DND-41 (cell line): ENCODE results near the gene MKI67.

ENCODE experiments used
- ATAC-seq: fragments of 200-7000 bp; cut with Tn5 transposase; 3 replicates; pipeline ENCODE4 v1.9.1; 2021; ENCODE audit warnings: low read depth; ENCODE audit not compliant: insufficient read depth
- DNase-seq: peaks from one replicate; pipeline ENCODE4 v3.0.0-alpha.2; 2020
- H2AFZ ChIP-seq: 2 replicates; pipeline ENCODE4 v1.6.0; 2012; ENCODE audit warnings: low read depth, low read length
- H3K27ac ChIP-seq: 2 replicates; pipeline ENCODE4 v1.5.1; 2012; ENCODE audit warnings: low read length, inconsistent platforms
- H3K27me3 ChIP-seq: fragments of 200-600 bp; sonication (generic); 2 replicates; pipeline ENCODE4 v1.6.0; 2012; ENCODE audit warnings: low read length, mild to moderate bottlenecking, inconsistent platforms; ENCODE audit not compliant: insufficient read depth, poor library complexity
- H3K36me3 ChIP-seq: 2 replicates; pipeline ENCODE4 v1.5.1; 2012; ENCODE audit warnings: low read length, inconsistent platforms; ENCODE audit not compliant: insufficient read depth
- H3K4me1 ChIP-seq: 2 replicates; pipeline ENCODE4 v1.5.1; 2012; ENCODE audit warnings: mild to moderate bottlenecking, low read length; ENCODE audit not compliant: insufficient read depth
- H3K4me2 ChIP-seq: 2 replicates; pipeline ENCODE4 v1.6.0; 2012; ENCODE audit warnings: mild to moderate bottlenecking, moderate library complexity, low read length, inconsistent platforms; ENCODE audit not compliant: insufficient read depth
- H3K4me3 ChIP-seq, 2 experiments: fragments of 200-600 bp in 1 of 2; shearing (Covaris generic) in 1 of 2; 2 replicates each; pipeline ENCODE4 v1.5.1; 2012 to 2016; ENCODE audit warnings: inconsistent platforms in 2 of 2, low read length in 2 of 2, mild to moderate bottlenecking in 2 of 2, low read depth in 1 of 2, moderate library complexity in 1 of 2
- H3K79me2 ChIP-seq: 2 replicates; pipeline ENCODE4 v1.6.0; 2012; ENCODE audit warnings: low read length, inconsistent platforms; ENCODE audit not compliant: insufficient read depth
- H3K9ac ChIP-seq: 2 replicates; pipeline ENCODE4 v1.6.0; 2012; ENCODE audit warnings: low read depth, mild to moderate bottlenecking, inconsistent platforms, low read length, moderate library complexity
- H3K9me3 ChIP-seq: 2 replicates; pipeline ENCODE4 v1.5.1; 2012; ENCODE audit warnings: low read length, moderate library complexity, mild to moderate bottlenecking, inconsistent platforms; ENCODE audit not compliant: insufficient read depth, severe bottlenecking
- H4K20me1 ChIP-seq: 2 replicates; pipeline ENCODE4 v1.6.0; 2012; ENCODE audit warnings: low read length; ENCODE audit not compliant: insufficient read depth
- EZH2 ChIP-seq: IDR thresholded peaks from 3 replicates; pipeline ENCODE4 v1.6.1; 2012; ENCODE audit warnings: borderline replicate concordance, low read depth, mild to moderate bottlenecking, moderate library complexity, low read length, inconsistent platforms; ENCODE audit not compliant: severe bottlenecking
- TF ChIP-seq, protein P1 (sequence below): IDR thresholded peaks from 2 replicates; pipeline ENCODE4 v1.5.1; 2012; ENCODE audit warnings: borderline replicate concordance, low read length, moderate library complexity, mild to moderate bottlenecking; ENCODE audit not compliant: poor library complexity, severe bottlenecking; ENCODE audit errors: extremely low read depth

Gene MKI67, protein sequence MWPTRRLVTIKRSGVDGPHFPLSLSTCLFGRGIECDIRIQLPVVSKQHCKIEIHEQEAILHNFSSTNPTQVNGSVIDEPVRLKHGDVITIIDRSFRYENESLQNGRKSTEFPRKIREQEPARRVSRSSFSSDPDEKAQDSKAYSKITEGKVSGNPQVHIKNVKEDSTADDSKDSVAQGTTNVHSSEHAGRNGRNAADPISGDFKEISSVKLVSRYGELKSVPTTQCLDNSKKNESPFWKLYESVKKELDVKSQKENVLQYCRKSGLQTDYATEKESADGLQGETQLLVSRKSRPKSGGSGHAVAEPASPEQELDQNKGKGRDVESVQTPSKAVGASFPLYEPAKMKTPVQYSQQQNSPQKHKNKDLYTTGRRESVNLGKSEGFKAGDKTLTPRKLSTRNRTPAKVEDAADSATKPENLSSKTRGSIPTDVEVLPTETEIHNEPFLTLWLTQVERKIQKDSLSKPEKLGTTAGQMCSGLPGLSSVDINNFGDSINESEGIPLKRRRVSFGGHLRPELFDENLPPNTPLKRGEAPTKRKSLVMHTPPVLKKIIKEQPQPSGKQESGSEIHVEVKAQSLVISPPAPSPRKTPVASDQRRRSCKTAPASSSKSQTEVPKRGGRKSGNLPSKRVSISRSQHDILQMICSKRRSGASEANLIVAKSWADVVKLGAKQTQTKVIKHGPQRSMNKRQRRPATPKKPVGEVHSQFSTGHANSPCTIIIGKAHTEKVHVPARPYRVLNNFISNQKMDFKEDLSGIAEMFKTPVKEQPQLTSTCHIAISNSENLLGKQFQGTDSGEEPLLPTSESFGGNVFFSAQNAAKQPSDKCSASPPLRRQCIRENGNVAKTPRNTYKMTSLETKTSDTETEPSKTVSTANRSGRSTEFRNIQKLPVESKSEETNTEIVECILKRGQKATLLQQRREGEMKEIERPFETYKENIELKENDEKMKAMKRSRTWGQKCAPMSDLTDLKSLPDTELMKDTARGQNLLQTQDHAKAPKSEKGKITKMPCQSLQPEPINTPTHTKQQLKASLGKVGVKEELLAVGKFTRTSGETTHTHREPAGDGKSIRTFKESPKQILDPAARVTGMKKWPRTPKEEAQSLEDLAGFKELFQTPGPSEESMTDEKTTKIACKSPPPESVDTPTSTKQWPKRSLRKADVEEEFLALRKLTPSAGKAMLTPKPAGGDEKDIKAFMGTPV (N-terminal part only)

DNA sequence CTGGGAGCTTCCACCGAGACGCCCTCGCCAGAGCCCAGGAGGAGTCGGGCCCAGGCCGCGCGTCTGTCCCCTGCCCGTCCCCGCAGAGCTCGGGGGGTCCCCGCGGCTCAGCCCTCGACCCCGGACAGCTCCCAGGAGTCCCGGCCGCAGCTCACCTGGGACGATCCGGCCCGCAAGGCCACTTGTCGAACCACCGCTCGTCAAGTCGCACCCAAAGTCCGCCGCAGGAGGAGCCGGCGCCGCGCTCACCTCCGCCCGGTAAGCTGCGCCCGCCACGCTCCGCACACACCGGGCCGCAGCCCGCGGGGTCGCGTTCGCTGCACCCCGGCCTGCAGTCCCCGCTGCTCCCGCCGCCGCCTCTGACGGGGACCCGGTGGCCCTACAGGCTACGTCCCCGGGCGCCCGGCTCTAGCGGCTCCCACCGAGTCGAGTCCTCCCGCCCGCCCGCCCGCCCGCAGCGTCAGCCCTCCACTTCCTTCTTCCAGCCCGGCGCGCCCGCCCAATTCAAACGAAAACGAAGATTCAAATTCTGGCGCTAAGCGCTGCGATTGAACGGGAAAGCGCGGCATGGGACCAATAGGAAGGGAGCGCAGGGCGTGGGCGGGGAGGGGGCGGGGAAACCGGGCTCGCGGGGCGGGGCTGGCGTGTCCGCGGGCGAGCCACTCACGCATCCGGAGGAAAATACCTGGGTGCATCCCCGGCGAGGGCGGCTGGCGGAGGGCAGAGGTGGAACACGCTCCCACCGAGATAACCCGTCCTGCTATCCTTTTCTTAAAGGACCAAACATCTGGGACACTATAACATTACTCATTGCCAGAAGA, at the start of gene MKI67:
Gene MKI67, minus strand, starts transcription at position 480 of the 821 bp plus-strand sequence. CDS start 756 bp downstream, outside the sequence.
- Histone ChIP-seq H3K36me3 (peaks cover 45% of the 10 kb centered on the region), H4K20me1 (peaks cover 34% of the 10 kb centered on the region), H3K4me2 (peak within 1 kb of the TSS; percentile 93), H3K4me1 (peaks cover 46% of the 10 kb centered on the region), H2AFZ (peak within 1 kb of the TSS; percentile 94), H3K27me3 (no peaks in the 10 kb centered on the region), H3K27ac (peak within 1 kb of the TSS; percentile 88), H3K4me3 (peak within 1 kb of the TSS; percentile 74), H3K9ac (peak within 1 kb of the TSS; percentile 100), H3K9me3 (no peaks in the 10 kb centered on the region), H3K79me2 (peaks cover 47% of the 10 kb centered on the region)
- ATAC-seq = peak; percentile 89
- DNase-seq = peak; percentile 95
- TF ChIP-seq EZH2 = no peak
- TF ChIP-seq, protein P1, sequence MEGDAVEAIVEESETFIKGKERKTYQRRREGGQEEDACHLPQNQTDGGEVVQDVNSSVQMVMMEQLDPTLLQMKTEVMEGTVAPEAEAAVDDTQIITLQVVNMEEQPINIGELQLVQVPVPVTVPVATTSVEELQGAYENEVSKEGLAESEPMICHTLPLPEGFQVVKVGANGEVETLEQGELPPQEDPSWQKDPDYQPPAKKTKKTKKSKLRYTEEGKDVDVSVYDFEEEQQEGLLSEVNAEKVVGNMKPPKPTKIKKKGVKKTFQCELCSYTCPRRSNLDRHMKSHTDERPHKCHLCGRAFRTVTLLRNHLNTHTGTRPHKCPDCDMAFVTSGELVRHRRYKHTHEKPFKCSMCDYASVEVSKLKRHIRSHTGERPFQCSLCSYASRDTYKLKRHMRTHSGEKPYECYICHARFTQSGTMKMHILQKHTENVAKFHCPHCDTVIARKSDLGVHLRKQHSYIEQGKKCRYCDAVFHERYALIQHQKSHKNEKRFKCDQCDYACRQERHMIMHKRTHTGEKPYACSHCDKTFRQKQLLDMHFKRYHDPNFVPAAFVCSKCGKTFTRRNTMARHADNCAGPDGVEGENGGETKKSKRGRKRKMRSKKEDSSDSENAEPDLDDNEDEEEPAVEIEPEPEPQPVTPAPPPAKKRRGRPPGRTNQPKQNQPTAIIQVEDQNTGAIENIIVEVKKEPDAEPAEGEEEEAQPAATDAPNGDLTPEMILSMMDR = peak; percentile 3

- no peak overlapping the region for H3K4me3 ChIP-seq
- no peak overlapping the region for H3K27ac ChIP-seq
- H3K9ac ChIP-seq = no peak overlapping the region
- no peaks in the 10 kb centered on the region for H3K27me3 ChIP-seq
- TF ChIP-seq, protein P1 = no peak
- no peak for TF ChIP-seq EZH2
- H3K4me2 ChIP-seq = no peak overlapping the region
- H2AFZ ChIP-seq = no peak overlapping the region
- no peaks in the 10 kb centered on the region for H4K20me1 ChIP-seq
- H3K9me3 ChIP-seq = peaks cover 18% of the 10 kb centered on the region
- H3K79me2 ChIP-seq = no peaks in the 10 kb centered on the region
- peaks cover 2% of the 10 kb centered on the region for H3K4me1 ChIP-seq
- no peak for ATAC-seq
- H3K36me3 ChIP-seq = no peaks in the 10 kb centered on the region
- peak; percentile 14 for DNase-seq
Measured at GRCh38 chr10:128174581-128175559, 48.6 kb upstream of the MKI67 start.
